ENCODE measurements around the gene JAKMIP2. TPM values are rescaled to one million over a fixed set of nuclear protein-coding genes. Genes with fewer than 3 reads are reported as not detected.

Gene JAKMIP2
- total RNA-seq, 1 donor from 2014 or later = 2.0 TPM

- H3K27me3 Mint-ChIP-seq = no peaks in the 10 kb centered on the region
- ChIA-PET CTCF (no interaction called here), POLR2A (no interaction called here)
- peaks cover 2% of the 10 kb centered on the region for H3K9me3 Mint-ChIP-seq
- no peaks in the 10 kb centered on the region for H3K36me3 Mint-ChIP-seq (ENCODE audit: low read depth)
- H3K27ac Mint-ChIP-seq = no peak overlapping the region
- TF ChIP-seq, protein P1, sequence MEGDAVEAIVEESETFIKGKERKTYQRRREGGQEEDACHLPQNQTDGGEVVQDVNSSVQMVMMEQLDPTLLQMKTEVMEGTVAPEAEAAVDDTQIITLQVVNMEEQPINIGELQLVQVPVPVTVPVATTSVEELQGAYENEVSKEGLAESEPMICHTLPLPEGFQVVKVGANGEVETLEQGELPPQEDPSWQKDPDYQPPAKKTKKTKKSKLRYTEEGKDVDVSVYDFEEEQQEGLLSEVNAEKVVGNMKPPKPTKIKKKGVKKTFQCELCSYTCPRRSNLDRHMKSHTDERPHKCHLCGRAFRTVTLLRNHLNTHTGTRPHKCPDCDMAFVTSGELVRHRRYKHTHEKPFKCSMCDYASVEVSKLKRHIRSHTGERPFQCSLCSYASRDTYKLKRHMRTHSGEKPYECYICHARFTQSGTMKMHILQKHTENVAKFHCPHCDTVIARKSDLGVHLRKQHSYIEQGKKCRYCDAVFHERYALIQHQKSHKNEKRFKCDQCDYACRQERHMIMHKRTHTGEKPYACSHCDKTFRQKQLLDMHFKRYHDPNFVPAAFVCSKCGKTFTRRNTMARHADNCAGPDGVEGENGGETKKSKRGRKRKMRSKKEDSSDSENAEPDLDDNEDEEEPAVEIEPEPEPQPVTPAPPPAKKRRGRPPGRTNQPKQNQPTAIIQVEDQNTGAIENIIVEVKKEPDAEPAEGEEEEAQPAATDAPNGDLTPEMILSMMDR (IDR thresholded peaks at IDR 0.05) = no peak
- DNase-seq (no peak), ATAC-seq (ENCODE audit: low read depth) (no peak)
- no peaks in the 10 kb centered on the region for H3K4me1 Mint-ChIP-seq
- no peak overlapping the region for H3K4me3 Mint-ChIP-seq
- intact Hi-C loops (cut with micrococcal nuclease) = no loop called here
Observed at GRCh38 chr5:147551677-147552076, 230.9 kb downstream of the JAKMIP2 start.

DNA sequence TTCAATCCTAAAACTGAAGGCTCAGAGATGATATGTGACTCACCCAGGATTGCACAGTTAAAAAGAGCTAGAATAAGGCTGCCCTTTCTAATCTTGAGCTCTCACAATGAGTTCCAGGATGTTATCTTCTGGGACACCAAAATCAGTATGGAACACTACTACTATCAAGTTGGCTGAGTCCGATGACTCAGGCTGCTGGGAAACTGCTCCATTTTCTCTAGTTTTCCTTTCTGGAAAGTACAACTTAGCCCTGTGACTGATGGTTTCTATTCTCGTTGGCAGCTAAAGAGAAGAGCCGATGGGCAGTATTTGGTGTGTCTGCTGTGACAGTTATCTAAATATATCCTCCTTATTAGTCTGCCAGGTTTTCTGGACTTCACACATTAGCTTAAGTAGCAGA, 234.8 kb downstream of the JAKMIP2 start:
- TF ChIP-seq, protein P1 (IDR thresholded peaks at IDR 0.05) = no peak
- CTCF ChIA-PET = no interaction called here
- no peak for ATAC-seq (ENCODE audit: low read depth)
- no peak overlapping the region for H3K4me3 Mint-ChIP-seq
- peaks cover 2% of the 10 kb centered on the region for H3K27me3 Mint-ChIP-seq
- no peaks in the 10 kb centered on the region for H3K36me3 Mint-ChIP-seq (ENCODE audit: low read depth)
- no peak for DNase-seq
- peaks cover 2% of the 10 kb centered on the region for H3K9me3 Mint-ChIP-seq
- POLR2A ChIA-PET = no interaction called here
- H3K27ac Mint-ChIP-seq = no peak overlapping the region
- no peaks in the 10 kb centered on the region for H3K4me1 Mint-ChIP-seq
- intact Hi-C loops (cut with micrococcal nuclease) = no loop called here

DNA sequence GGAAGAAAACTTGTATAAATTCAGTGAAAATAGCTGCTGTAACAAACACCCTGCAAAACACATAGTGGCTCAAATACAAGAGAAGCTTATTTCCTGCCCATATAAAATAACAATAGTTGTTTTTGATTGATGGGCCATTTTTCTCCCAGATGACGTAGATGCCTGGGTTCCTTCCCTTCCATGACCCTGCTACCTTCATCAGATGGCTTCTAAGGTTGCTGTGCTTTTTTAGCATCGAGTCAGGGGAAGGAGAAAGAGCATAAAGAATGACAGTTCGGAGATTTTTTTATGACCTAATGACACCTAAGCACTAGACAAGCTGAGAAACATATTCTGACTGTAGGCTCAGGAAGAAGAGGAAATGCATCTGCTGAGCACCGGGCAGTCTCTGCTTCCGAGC, 238.0 kb downstream of the JAKMIP2 start:
- TF ChIP-seq, protein P1 (IDR thresholded peaks at IDR 0.05) = no peak
- intact Hi-C loops (cut with micrococcal nuclease) = no loop called here
- ChIA-PET CTCF (no interaction called here), POLR2A (no interaction called here)
- no peak for ATAC-seq (ENCODE audit: low read depth)
- Mint-ChIP-seq H3K27ac (no peak overlapping the region), H3K36me3 (ENCODE audit: low read depth) (no peaks in the 10 kb centered on the region), H3K27me3 (peaks cover 2% of the 10 kb centered on the region), H3K9me3 (peaks cover 2% of the 10 kb centered on the region), H3K4me1 (no peaks in the 10 kb centered on the region), H3K4me3 (no peak overlapping the region)
- no peak for DNase-seq

DNA sequence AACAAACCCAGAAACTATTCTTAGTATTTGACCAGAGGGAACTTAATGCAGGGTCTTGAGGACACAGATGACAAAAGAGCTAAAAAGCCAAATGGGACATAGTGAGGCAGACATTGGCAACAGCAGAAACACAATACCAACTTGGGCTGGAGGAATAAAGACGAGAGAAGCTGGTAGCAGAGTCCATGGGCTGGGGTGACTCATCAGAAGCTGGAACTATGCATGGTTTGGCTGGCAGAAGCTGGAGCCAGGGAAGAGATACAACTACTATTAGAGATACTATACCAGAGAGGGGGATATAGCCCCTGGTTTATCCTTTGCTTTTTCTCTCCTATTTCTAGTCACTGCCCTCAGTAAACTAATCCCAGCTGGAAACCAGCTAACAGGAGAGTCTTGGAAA, 243.5 kb downstream of the JAKMIP2 start:
- Mint-ChIP-seq H3K4me1 (no peaks in the 10 kb centered on the region), H3K27me3 (no peaks in the 10 kb centered on the region), H3K9me3 (no peaks in the 10 kb centered on the region), H3K27ac (no peak overlapping the region), H3K4me3 (no peak overlapping the region), H3K36me3 (ENCODE audit: low read depth) (no peaks in the 10 kb centered on the region)
- CTCF ChIA-PET = no interaction called here
- ATAC-seq (ENCODE audit: low read depth) (no peak), DNase-seq (no peak)
- intact Hi-C loops (cut with micrococcal nuclease) = no loop called here
- POLR2A ChIA-PET = no interaction called here
- TF ChIP-seq, protein P1 (IDR thresholded peaks at IDR 0.05) = no peak

DNA sequence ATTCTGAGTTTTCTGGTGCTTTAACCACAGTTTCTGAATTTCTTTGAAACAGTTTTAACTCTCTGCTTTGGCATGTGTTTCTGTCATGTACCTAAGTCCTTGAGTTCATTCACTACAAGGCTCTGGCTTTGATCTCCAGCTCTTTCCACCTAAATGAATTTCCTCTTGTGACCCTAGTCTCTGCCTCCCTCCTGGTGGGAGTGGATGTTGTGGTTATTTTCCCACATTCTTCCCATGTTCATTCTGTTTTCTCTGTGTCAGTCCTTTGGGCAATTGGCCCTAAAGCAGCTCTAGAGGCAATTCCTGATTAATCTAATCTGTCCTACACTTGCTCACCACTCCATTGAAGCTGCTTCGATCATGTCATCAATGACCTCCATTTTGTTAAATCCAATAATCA, 244.3 kb downstream of the JAKMIP2 start:
- intact Hi-C loops (cut with micrococcal nuclease) = no loop called here
- Mint-ChIP-seq H3K4me3 (no peak overlapping the region), H3K4me1 (no peaks in the 10 kb centered on the region), H3K27me3 (no peaks in the 10 kb centered on the region), H3K9me3 (no peaks in the 10 kb centered on the region), H3K27ac (no peak overlapping the region), H3K36me3 (ENCODE audit: low read depth) (no peaks in the 10 kb centered on the region)
- DNase-seq (no peak), ATAC-seq (ENCODE audit: low read depth) (no peak)
- ChIA-PET POLR2A (no interaction called here), CTCF (no interaction called here)
- TF ChIP-seq, protein P1 (IDR thresholded peaks at IDR 0.05) = no peak

Other genes with a start within 250 kb of the JAKMIP2 start
- gene SPINK1, start 48.9 kb upstream of the JAKMIP2 start, total RNA-seq = not detected in 2 replicates
- not detected in 2 replicates for gene SCGB3A2, start 96.0 kb upstream of the JAKMIP2 start, total RNA-seq
- not detected in 2 replicates for gene C5orf46, start 123.8 kb upstream of the JAKMIP2 start, total RNA-seq

All from activated B cell treated with CpG ODN at 0.5 μM for 24 hours (primary cell).